ENCODE data around the gene RAD1. TPM values are rescaled to one million over a fixed set of nuclear protein-coding genes. Genes with fewer than 3 reads are reported as not detected.

RAD1 gene
- polyA plus RNA-seq, 1 donor (not counting 4 experiments of a cell fraction or from before 2014, with no cell fraction given): 23.1 TPM

DNA sequence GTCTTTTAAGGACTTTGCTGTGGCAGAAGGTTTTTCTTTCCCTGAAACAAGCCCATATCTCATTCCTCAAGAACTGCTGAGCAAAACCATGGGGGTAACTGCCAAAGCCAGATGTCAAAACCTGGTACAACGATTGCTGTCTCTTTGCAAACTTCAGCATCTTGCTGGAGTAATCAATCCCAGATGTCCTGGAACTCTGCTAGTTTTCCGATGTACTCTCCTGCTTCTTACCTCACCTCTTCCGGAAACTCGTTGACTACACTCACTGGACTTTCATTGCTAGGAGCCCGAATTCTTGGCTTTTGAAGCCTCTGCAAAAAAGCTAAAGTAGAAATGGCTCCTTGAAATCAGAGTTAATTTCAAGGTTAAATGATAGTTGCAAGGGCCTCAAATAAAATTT, 23.3 kb downstream of the RAD1 start:
- H3K27ac ChIP-seq (ENCODE audit: control insufficient read depth, insufficient read depth, low read length): no peak overlapping the region
- dilution Hi-C loops (cut with MboI; ENCODE audit: extremely low pct_ligation_motif_present, low sequenced_read_pairs): no loop called here
- no peak overlapping the region for H3K4me3 ChIP-seq (ENCODE audit: control insufficient read depth in 2 of 3, extremely low read depth in 1 of 3, insufficient read depth in 2 of 3, low read depth in 1 of 3, low read length in 3 of 3)
- H3K27me3 ChIP-seq (ENCODE audit: control insufficient read depth, extremely low read depth, insufficient read depth, low read length): no peaks in the 10 kb centered on the region
- H2AFZ ChIP-seq (ENCODE audit: control insufficient read depth, low read length): no peak overlapping the region
- no peak for DNase-seq (ENCODE audit: low read depth, low spot score)
- no peaks in the 10 kb centered on the region for H3K9me1 ChIP-seq (ENCODE audit: control insufficient read depth, extremely low read depth, insufficient read depth, low read length)
- H3K79me2 ChIP-seq (ENCODE audit: control insufficient read depth, insufficient read depth, low read length): no peaks in the 10 kb centered on the region
- H3K9me3 ChIP-seq (ENCODE audit: control insufficient read depth, low read depth, low read length): no peaks in the 10 kb centered on the region
- H3K9ac ChIP-seq (ENCODE audit: control insufficient read depth, extremely low read depth, insufficient read depth, low read length): no peak overlapping the region
- no peaks in the 10 kb centered on the region for H4K20me1 ChIP-seq (ENCODE audit: control insufficient read depth, extremely low read depth, insufficient read depth, low read length)
- no peak overlapping the region for H3K4me2 ChIP-seq (ENCODE audit: control insufficient read depth, extremely low read depth, insufficient read depth, low read depth, low read length)
- no peaks in the 10 kb centered on the region for H3K36me3 ChIP-seq (ENCODE audit: control insufficient read depth in 2 of 2, extremely low read depth in 1 of 2, insufficient read depth in 2 of 2, low read length in 2 of 2)
- H3K4me1 ChIP-seq (ENCODE audit: control insufficient read depth, extremely low read depth, insufficient read depth, low read length): no peaks in the 10 kb centered on the region
- no peak for TF ChIP-seq EZH2 (IDR thresholded peaks at IDR 0.05; ENCODE audit: low read length)
- TF ChIP-seq, protein P1, sequence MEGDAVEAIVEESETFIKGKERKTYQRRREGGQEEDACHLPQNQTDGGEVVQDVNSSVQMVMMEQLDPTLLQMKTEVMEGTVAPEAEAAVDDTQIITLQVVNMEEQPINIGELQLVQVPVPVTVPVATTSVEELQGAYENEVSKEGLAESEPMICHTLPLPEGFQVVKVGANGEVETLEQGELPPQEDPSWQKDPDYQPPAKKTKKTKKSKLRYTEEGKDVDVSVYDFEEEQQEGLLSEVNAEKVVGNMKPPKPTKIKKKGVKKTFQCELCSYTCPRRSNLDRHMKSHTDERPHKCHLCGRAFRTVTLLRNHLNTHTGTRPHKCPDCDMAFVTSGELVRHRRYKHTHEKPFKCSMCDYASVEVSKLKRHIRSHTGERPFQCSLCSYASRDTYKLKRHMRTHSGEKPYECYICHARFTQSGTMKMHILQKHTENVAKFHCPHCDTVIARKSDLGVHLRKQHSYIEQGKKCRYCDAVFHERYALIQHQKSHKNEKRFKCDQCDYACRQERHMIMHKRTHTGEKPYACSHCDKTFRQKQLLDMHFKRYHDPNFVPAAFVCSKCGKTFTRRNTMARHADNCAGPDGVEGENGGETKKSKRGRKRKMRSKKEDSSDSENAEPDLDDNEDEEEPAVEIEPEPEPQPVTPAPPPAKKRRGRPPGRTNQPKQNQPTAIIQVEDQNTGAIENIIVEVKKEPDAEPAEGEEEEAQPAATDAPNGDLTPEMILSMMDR (optimal IDR thresholded peaks at IDR 0.05 in 1 of 3, IDR thresholded peaks at IDR 0.05 in 1 of 3, conservative IDR thresholded peaks at IDR 0.05 in 1 of 3; ENCODE audit: extremely low read depth in 1 of 3, insufficient read depth in 2 of 3, low read length in 3 of 3): no peak
- no peak for FAIRE-seq

DNA sequence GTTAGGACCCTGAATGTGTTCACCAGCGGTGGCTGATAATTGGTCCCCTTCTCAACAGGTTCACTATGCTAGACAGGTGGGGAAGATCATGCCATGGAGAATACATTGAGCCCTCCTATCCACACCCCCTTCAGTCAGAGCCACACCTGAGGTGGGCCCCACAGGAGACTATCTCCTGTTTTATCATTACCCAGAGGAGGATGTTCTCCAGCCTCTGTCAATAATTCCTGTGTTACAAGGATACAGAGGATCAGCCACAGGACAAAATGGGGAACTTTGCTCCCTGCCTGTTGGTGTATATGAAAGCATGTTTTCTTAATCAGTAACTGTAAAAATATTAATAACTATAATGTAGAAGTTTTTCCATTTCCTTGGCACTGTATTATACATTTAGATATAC, 25.9 kb downstream of the RAD1 start:
- no peaks in the 10 kb centered on the region for H3K9me3 ChIP-seq (ENCODE audit: control insufficient read depth, low read depth, low read length)
- no peak for TF ChIP-seq EZH2 (IDR thresholded peaks at IDR 0.05; ENCODE audit: low read length)
- H3K79me2 ChIP-seq (ENCODE audit: control insufficient read depth, insufficient read depth, low read length): no peaks in the 10 kb centered on the region
- DNase-seq (ENCODE audit: low read depth, low spot score): no peak
- H3K27ac ChIP-seq (ENCODE audit: control insufficient read depth, insufficient read depth, low read length): no peak overlapping the region
- H3K4me1 ChIP-seq (ENCODE audit: control insufficient read depth, extremely low read depth, insufficient read depth, low read length): no peaks in the 10 kb centered on the region
- no peaks in the 10 kb centered on the region for H3K9me1 ChIP-seq (ENCODE audit: control insufficient read depth, extremely low read depth, insufficient read depth, low read length)
- H3K4me3 ChIP-seq (ENCODE audit: control insufficient read depth in 2 of 3, extremely low read depth in 1 of 3, insufficient read depth in 2 of 3, low read depth in 1 of 3, low read length in 3 of 3): no peak overlapping the region
- no peaks in the 10 kb centered on the region for H3K27me3 ChIP-seq (ENCODE audit: control insufficient read depth, extremely low read depth, insufficient read depth, low read length)
- H3K4me2 ChIP-seq (ENCODE audit: control insufficient read depth, extremely low read depth, insufficient read depth, low read depth, low read length): no peak overlapping the region
- H3K36me3 ChIP-seq (ENCODE audit: control insufficient read depth in 2 of 2, extremely low read depth in 1 of 2, insufficient read depth in 2 of 2, low read length in 2 of 2): no peaks in the 10 kb centered on the region
- H3K9ac ChIP-seq (ENCODE audit: control insufficient read depth, extremely low read depth, insufficient read depth, low read length): no peak overlapping the region
- H2AFZ ChIP-seq (ENCODE audit: control insufficient read depth, low read length): no peak overlapping the region
- no peak for FAIRE-seq
- dilution Hi-C loops (cut with MboI; ENCODE audit: extremely low pct_ligation_motif_present, low sequenced_read_pairs): no loop called here
- H4K20me1 ChIP-seq (ENCODE audit: control insufficient read depth, extremely low read depth, insufficient read depth, low read length): no peaks in the 10 kb centered on the region

DNA sequence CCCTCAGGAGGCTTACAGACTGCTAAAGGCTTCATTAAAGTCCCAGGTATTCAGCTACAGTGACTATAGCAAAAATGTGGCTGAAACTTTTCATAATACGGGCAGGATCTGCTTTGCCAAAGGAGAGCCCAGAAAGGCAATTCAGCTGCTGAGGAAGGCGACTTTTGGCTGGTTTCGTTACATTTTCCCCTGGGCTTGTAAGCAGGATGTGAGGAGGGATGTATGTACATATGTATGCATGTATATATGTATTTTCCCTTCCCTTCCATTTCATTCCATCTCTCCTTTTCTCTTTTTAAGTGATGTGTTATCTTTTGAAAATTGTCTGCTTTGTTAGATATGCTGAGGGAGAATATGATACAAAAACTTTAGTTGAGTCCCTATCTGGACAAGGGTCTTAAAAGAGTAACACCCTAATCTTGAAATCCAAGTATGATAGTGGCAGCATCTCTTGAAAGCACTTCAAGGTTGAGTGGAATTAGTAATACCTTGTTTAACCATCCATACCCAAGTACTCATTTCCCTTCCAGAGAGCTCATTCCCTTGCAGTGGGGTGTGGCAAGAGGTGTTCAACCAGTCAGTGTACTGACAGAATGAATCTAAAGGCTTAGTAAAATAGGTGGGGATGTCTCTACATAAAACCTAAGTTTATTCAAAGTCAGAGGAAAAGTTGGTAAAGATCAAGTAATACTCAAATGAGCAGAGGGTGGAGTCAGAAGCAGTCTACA, 28.7 kb downstream of the RAD1 start:
- FAIRE-seq: no peak
- H3K4me1 ChIP-seq (ENCODE audit: control insufficient read depth, extremely low read depth, insufficient read depth, low read length): no peaks in the 10 kb centered on the region
- no peak overlapping the region for H3K4me2 ChIP-seq (ENCODE audit: control insufficient read depth, extremely low read depth, insufficient read depth, low read depth, low read length)
- DNase-seq (ENCODE audit: low read depth, low spot score): no peak
- no peak overlapping the region for H3K9ac ChIP-seq (ENCODE audit: control insufficient read depth, extremely low read depth, insufficient read depth, low read length)
- no peak overlapping the region for H3K27ac ChIP-seq (ENCODE audit: control insufficient read depth, insufficient read depth, low read length)
- H3K36me3 ChIP-seq (ENCODE audit: control insufficient read depth in 2 of 2, extremely low read depth in 1 of 2, insufficient read depth in 2 of 2, low read length in 2 of 2): no peaks in the 10 kb centered on the region
- no peaks in the 10 kb centered on the region for H4K20me1 ChIP-seq (ENCODE audit: control insufficient read depth, extremely low read depth, insufficient read depth, low read length)
- dilution Hi-C loops (cut with MboI; ENCODE audit: extremely low pct_ligation_motif_present, low sequenced_read_pairs): no loop called here
- no peaks in the 10 kb centered on the region for H3K9me1 ChIP-seq (ENCODE audit: control insufficient read depth, extremely low read depth, insufficient read depth, low read length)
- H2AFZ ChIP-seq (ENCODE audit: control insufficient read depth, low read length): no peak overlapping the region
- no peaks in the 10 kb centered on the region for H3K27me3 ChIP-seq (ENCODE audit: control insufficient read depth, extremely low read depth, insufficient read depth, low read length)
- H3K4me3 ChIP-seq (ENCODE audit: control insufficient read depth in 2 of 3, extremely low read depth in 1 of 3, insufficient read depth in 2 of 3, low read depth in 1 of 3, low read length in 3 of 3): no peak overlapping the region
- TF ChIP-seq EZH2 (IDR thresholded peaks at IDR 0.05; ENCODE audit: low read length): no peak
- TF ChIP-seq, protein P1 (optimal IDR thresholded peaks at IDR 0.05 in 1 of 3, IDR thresholded peaks at IDR 0.05 in 1 of 3, conservative IDR thresholded peaks at IDR 0.05 in 1 of 3; ENCODE audit: extremely low read depth in 1 of 3, insufficient read depth in 2 of 3, low read length in 3 of 3): no peak
- H3K9me3 ChIP-seq (ENCODE audit: control insufficient read depth, low read depth, low read length): no peaks in the 10 kb centered on the region
- no peaks in the 10 kb centered on the region for H3K79me2 ChIP-seq (ENCODE audit: control insufficient read depth, insufficient read depth, low read length)

Data from keratinocyte (primary cell).